ENCODE results near the gene FOXJ2.
"Not testable (repeated sequence)": the region's sequence is repeated elsewhere in the genome, so short reads cannot be mapped to it uniquely, and the experiment has no call there.

DNA sequence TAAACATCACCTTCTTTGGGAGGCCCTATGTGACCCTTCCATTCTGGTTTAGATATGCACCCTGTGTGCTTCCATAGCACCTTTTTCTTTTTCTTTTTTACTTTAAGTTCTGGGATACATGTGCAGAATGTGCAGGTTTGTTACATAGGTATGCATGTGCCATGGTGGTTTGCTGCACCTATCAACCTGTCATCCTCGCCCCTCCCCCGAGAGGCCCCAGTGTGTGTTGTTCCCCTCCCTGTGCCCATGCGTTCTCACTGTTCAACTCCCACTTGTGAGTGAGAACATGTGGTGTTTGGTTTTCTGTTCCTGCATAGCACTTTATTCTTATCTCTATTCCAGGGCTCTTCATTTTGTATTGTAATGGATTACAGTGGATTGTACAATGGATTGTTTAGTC, 51.8 kb downstream of the FOXJ2 start:
- TF ChIP-seq POLR2A, POLR2AphosphoS5, SPI1, TAF1, POU2F2 (IDR thresholded peaks at IDR 0.05; ENCODE audit: low read depth, low read length): not testable (repeated sequence)
